Stimulated activated CD8-positive, alpha-beta memory T cell treated with anti-CD3 and anti-CD28 coated beads, Interleukin-4, amount 100 ng/mL, for 48 hours (primary cell): ENCODE measurements around the gene MEPE.

Experiments used
- DNase-seq: peaks from one replicate; pipeline ENCODE4 v3.0.0-alpha.2; 2020

The MEPE gene, protein sequence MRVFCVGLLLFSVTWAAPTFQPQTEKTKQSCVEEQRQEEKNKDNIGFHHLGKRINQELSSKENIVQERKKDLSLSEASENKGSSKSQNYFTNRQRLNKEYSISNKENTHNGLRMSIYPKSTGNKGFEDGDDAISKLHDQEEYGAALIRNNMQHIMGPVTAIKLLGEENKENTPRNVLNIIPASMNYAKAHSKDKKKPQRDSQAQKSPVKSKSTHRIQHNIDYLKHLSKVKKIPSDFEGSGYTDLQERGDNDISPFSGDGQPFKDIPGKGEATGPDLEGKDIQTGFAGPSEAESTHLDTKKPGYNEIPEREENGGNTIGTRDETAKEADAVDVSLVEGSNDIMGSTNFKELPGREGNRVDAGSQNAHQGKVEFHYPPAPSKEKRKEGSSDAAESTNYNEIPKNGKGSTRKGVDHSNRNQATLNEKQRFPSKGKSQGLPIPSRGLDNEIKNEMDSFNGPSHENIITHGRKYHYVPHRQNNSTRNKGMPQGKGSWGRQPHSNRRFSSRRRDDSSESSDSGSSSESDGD

DNA sequence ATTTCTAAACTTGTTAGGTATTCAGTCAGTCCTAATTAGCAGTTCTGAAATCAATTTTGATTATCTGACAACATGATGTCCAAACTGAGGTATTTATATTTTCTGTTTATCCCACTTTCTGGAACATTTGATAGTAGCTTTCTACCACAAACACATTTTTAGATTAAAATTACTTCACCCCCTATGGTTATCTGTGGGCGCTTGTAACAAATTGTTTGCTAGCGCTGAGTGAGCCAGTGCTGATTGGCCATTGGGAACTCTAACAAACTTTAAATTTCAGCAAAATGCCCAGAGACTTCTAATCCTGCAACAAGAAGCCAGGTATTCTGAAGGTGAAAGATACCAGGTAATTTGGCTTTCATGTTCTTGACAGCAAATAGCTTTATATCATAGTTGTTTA is at the start of gene MEPE:
MEPE (plus strand) TSS at position 301 of the 400 bp plus-strand sequence. CDS start 1,746 bp downstream, outside the sequence.
- DNase-seq: no peak

DNA sequence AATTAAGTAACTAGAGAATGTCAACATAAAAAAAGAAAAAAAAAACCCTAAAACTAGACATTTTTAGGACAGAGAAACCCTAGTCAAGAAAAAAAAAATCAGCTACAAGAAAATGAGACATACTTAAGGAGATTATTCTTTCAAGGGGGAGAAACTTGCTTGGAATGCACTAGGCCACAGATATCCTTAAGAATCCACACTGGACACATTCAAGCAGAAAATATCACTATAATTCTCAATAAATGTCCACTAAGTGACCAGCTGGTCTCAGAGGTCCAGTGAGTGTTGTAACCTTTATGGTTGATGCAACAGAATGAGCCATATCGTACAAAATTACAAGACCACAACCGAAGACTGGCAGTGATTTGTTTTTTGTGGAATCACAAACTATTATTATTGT is 49.0 kb upstream of the MEPE start:
- DNase-seq: no peak

DNA sequence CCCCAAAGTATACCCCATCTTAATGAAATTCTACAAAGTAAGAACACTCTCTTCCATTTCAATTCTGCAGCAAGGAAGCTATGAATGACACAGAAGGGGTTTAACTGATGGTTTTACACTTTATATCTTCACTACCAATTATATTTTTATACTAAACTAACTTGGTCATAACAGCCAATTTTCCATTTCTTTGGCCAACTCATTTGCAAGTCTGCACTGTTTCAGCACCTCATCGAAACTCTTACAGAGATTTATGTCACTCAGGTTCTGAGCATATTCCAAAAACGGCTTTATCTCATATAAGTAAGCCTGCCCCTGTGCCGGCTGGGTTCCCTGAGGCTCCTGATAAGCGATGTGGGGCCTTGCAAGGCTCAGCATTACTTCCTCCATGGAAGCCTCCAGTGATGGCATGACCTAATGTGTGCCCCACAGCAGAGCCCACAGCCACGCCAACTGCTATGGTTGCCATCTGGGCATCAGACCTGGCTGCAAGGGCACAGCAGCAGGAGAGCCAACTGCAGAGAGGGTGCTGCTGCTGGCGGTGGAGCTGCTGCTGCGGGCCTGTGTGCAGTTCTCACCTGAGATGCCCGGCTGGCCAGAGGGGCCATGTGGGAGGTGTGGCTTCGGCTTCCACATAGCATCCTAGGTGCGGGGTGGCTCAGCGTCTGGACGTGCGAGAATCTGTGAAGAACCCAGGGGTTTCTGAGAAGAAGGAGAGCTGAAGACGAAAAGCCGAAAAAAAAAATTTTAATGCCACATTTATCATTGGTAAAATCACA is 46.8 kb upstream of the MEPE start:
- no peak for DNase-seq

DNA sequence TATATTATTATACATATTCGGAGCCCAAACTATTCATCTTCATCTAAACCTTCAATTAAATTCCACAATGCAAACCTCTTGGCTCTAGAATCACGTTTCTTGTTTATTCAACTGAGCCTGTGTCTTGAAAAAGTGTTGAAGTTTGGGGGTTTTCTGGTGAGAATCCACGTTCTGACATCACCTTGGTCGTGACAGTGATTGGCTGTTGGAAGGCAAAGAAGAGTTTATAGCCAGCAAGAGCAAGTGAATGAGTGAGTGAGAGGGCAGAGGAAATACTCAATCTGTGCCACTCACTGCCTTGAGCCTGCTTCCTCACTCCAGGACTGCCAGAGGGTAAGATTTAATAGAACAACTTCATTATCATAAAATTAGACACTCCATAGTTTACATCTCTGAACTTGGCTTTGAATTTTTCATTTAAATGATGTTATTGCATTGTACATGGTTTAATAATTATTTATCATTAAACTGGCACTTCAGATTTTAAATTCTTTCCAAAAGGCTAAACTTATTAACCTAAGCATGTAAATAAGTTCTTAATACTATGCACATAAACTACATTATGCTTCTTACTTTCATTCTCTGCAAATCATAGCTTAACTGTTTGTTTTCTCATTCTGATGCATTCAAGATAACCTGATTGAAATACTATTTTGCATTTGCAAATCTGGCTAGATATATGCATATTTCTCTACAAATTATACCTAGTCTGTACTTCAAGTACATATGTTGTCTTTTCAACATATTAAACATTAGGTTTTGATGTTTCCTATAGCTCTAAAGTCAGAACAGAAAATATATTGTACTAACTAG is 33.3 kb upstream of the MEPE start, which contains the start of gene IBSP:
IBSP (plus strand) TSS at position 254 of the 813 bp plus-strand sequence. CDS start 2,808 bp downstream, outside the sequence.
- DNase-seq: no peak

DNA sequence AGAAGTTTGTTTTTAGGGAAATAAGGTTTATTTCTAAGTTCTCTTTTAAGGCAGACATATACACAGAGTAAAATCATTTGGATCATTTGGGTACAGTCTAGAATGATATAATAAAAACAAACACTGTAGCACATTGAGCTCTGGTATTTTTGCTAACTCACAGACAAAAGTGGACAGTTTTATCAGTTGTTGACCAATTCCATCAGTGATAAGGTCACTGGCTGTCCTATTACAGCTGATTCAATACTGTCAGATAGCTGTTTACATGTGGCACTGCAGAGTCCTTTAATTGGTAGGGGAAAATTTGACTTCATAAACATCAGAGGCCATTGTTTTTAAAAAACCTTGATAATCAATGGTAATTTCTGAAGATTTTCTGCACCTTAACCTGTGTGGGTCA is 29.9 kb upstream of the MEPE start:
- no peak for DNase-seq

DNA sequence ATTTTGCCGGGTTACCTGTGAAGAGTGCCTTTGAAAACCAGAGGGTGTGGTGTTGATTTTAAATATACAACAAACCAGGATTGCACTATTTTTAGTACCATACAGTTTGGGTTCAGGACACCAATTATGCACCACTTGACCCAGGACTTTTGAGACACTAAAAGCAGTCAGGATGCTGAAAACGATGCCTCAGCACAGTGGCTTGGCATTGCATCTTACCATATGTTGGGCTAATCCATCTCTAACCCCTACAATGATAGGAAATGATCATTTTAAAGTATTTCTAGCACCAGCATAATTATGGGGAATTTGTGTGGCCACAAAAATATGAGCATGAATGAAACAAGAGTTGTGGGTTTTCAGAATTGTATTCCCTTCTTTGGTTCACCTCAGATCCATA is 29.3 kb upstream of the MEPE start:
- DNase-seq: no peak

DNA sequence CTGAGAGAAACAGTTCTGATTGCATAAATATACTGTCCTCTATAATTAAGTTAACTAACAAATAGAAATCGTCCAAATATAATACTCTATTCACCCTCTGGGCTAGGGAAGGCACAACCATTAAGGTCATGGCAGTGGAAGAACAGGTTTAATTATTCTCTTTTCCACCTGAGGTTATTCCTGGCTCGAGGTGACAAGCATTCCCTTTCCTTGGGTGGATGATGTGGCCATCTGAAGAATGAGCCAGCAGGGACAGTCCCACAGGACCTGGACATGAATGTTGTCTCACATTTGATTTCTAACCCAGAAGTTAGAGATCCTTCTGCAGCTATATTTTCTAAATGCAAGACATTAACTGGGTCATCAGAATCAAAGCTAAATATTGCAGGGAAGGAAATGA is 27.9 kb upstream of the MEPE start:
- DNase-seq: no peak

DNA sequence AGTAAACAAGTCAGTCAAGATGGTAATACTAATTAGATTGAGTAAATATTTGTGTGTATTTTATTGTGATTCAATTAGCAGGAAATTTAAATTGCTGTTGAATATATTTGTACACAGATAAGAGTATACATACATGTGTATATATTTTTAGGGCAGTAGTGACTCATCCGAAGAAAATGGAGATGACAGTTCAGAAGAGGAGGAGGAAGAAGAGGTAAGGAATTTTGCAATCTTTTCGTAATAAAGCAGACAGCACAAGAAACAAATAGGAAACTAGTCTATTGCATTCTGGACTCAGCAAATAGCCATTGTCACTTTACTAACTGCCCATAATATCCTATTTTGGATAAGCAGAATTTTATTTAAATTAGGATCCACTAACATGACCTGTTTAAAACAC is 26.8 kb upstream of the MEPE start:
- DNase-seq: no peak

DNA sequence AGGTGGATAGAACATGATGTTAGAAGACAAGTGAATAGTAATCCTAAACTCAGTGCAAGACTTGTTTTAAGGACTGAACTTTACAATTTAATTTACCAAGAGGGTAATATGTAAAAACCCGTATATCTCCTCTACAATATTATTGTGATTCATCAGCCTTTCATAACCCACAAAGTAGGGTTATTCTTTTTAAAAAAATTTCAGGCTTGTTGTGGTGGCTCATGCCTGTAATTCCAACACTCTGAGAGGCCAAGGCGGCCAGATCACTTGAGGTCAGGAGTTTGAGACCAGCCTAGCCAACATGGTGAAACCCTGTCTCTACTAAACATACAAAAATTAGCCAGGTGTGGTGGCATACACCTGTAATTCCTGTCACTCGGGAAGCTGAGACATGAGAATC is 26.2 kb upstream of the MEPE start:
- no peak for DNase-seq

DNA sequence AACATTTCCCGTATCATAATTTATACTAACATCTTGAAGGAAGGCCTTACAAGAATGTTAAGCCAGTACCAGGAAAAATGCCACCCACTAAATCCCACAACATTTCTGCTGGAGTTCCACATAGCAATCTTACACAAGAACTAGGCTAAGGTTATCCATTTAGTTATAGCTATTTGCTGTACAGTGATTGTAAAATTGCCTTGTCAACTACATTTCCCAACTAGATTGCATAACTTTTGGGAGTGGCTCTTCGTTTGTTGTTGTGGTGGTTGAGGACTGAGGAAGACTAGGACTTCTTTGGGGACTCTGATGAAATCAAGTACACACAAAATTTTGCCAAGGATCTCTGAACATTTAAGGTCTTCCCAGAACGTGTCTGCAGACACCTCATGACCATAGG is 25.4 kb upstream of the MEPE start:
- no peak for DNase-seq

DNA sequence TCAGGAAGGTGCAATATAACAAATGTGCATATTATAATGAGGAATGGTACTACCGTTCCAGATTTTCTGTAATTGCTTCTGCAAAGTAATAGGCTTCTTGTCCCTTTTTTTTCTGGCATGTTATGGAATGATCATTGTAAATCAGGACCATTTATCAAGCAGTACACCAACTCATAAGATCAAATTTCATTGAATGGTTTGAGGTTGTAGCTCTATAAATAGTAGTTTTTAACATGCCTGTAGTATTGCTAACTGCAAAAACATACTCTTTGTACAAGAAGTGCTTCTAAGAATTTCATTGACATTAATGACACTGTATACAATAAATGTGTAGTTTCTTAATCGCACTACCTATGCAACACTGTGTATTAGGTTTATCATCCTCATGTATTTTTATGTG is 20.8 kb upstream of the MEPE start:
- DNase-seq: no peak

DNA sequence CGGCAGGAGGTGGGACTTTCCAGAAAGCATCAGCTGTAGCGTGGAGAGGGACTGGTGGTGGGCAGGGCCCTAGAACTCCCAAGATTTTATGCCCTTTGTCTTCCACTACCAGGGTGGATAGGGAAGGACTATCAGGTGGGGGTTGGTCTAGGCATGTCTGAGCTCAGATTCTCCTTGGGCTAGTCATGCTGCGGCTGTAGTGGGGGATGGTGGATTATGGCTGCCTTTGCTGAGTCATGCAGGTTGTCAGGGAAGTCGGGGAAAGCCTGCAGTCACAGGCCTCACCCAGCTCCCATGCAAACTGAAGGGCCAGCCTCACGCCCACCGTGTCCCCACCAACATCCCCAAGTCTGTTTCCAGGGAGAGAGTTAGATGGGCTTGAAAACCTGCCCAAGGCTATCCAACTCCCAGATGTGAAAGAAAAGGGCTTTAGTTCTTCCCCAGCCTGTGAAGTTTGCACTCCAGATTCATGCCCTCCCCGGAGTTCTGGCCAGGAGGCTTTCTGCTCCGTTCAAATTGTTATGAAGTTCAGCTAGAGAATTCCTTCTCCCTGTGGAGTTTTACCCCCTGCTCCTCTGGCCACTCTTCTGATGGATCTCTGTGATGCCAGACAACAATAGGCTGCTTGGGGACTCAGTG is 13.4 kb upstream of the MEPE start:
- DNase-seq: no peak

DNA sequence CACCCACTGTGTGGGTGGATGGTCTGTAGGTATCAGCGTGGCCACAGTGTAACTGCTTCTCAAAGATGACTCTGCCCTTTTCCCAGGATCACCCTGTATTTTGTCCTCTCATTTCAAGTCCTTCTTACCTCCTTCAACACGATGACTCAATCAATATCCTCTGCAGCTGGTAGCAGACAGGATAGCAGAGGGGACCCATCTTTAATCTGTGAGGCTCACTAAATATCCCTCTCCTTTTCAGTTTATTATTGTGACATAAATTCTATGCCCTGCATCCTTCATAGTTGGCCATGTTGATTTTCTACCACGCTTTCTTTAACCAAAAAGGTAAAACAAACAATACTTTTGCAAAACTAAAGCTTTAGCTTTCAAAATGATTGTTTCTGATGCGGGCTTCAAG is 9.6 kb upstream of the MEPE start:
- DNase-seq: no peak

DNA sequence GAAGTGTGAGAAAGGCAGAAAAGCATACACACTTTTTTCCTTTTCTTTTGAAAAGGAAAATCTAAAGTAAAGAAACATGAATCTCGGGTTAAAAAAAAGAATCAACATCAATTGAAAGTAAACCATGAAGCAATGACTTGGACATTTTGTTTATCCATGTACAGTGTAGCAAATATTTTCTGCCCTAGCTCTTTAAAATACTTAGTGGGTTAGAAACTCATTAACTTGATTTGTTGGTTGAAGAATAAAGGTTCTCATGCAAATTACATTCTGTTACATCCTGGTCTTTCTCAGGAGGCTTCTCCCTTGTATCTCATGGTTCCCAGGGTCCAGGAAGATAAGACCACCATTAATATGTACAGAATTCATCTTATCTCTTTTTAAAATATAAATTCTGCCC is 9.0 kb upstream of the MEPE start:
- DNase-seq: no peak

DNA sequence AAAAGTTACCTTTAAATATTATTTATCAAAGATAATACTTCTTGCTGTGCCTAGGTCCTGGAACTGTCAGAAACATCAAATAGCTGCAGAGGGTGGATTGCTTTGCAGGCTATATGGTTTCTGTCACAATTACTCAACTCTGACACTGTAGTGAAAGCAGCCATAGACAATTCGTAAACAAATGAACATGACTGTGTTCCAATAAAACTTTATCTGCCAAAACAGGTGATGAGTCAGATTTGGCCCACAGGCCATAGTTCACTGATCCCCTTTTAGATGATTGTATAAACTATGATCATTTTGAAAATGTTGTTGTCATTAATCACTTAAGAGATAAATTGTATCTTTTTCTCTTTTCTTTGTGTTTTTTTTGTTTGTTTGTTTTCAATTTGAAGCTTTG is 8.4 kb upstream of the MEPE start:
- DNase-seq: no peak

DNA sequence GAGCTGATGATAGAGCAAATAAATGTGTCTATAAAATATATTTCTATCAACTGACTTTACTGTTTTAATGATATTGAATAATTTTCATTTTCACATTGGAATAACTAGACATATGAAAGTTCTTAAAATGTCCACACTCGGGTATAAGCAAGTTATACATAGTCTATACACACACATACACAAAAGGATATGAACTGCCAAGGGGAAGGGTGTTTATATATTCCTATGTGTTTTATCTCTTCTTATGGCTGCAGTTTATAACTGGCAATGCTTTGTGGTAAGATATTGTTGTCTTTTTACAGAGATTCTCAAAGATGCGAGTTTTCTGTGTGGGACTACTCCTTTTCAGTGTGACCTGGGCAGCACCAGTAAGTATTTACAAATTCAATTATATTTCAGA is 1.6 kb downstream of the MEPE start:
- no peak for DNase-seq

DNA sequence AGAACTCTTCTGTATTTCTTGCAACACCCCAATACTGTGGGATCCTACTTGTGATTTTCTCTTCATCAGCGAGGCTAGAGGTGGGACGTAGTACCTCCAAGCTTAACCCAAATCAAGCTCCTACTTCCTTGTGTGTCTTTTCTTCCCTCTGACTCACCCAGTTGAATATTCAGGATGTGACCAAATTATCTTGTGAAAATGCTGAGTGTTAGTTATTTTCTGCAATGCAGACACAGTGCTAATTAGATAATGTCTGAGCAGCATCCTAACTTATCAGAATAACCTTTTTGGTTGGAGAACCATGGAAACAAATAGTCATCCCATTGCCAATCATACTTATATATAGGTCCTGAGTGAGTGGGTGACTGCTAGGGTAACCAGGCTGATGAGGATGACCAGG is 2.4 kb downstream of the MEPE start:
- no peak for DNase-seq

DNA sequence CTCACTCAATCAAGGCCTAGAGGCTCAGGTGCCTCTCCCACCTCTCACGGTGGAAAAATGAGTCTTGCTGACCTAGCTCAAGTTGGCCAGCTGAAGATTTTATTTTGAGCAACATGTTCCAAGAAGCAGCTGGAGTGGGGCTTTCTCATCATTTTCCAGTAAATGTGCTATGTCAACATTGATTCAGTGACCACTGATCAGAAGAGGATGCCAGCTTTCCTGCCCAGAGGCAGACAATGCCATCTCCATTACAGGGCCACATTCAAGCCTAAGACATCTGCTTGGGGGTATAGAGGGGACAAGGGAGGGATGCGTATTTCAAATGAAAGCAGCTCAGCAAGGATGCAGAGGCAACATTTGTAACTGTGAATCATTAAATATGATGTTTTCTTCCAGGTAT is 3.0 kb downstream of the MEPE start:
- DNase-seq: no peak

DNA sequence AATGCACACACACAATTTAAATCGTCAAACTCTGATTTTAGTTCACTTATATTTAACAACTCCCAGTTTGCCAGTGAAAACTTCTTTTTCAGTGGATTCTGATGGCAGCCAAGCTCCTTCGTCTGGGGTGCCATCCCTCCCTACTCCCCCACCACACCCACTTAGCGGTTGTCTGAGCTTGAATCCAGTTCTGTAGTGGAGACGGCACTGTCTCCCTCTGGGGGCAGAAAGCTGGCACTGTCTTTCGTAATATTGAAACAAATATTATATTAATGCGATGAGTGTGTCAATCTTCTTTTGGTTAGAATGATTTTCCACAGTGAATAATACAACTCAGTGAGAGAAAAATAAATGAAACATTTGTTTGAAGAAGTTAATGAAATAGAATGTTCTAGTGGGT is 5.4 kb downstream of the MEPE start:
- DNase-seq: no peak

DNA sequence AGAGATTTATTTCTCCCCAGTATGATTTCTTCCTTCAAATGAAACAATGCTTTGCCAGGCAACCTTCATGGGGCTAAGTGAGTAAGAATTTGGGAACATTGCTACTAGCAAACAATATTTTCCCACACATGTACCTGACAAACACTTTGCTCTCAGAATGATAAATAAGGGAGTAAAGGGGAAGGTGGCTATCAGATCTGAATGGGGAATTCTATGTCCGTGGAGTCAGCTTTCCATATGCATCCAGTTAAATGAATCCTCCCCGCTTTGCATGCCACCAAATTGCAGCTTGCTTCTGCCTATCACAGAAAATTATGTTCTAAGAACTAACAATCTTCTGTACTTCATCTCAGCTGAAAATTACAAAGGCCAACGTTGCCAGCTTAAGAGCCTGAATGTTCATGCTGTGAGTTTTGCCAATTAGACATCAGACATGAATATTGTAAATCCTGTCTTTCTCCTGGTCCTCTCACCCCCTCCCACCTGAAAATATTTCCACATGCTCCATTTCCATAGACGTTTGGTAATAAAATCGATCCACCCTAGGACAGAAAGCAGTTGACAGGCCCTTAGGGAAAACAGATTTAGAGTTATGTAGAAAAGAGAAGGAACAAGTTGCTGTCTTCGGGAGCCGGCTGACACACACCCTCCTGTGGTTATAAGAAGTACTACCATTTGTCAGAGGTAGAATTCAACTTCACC is 6.3 kb downstream of the MEPE start:
- DNase-seq: no peak

DNA sequence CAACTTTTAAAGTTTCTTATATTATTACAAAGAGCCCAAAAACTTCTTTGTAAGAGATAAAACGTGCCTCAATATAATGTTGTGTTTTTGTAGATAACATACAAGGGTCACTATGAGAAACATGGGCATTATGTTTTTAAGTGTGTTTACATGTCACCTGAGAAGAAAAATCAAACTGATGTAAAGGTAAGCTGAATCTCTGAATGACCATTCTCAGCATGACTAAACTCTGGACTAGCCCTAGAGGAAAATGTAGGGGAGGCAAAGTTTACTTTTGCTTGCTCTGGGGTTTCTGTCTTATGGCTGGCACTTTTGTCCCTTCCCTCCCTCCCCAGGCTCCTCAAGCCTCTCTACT is 6.8 kb downstream of the MEPE start:
- no peak for DNase-seq

DNA sequence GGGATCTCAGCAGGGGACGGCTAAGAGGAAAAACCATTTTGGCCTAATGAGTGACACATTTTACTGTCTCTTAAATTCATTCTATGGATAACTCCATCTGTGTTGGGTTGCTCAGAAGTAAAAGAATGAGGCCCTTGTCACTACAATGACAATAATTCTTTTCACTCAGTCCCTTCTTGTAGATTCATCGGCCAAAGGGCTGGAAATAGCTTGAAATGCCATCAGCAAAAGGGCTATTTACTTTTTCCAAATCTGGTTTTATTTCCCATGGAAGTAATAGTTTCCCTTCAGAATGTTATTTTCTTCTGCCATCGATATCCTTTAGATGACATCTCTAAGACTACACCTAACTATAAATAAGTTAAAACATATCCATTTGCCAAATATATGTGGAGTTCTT is 7.4 kb downstream of the MEPE start:
- DNase-seq: no peak
